ENCODE results near the gene UPK3A. TPM values are rescaled to one million over a fixed set of nuclear protein-coding genes. Genes with fewer than 3 reads are reported as not detected.
"Not testable (repeated sequence)": the region's sequence is repeated elsewhere in the genome, so short reads cannot be mapped to it uniquely, and the experiment has no call there.

UPK3A gene
- total RNA-seq, 1 donor from 2014 or later: not detected

DNA sequence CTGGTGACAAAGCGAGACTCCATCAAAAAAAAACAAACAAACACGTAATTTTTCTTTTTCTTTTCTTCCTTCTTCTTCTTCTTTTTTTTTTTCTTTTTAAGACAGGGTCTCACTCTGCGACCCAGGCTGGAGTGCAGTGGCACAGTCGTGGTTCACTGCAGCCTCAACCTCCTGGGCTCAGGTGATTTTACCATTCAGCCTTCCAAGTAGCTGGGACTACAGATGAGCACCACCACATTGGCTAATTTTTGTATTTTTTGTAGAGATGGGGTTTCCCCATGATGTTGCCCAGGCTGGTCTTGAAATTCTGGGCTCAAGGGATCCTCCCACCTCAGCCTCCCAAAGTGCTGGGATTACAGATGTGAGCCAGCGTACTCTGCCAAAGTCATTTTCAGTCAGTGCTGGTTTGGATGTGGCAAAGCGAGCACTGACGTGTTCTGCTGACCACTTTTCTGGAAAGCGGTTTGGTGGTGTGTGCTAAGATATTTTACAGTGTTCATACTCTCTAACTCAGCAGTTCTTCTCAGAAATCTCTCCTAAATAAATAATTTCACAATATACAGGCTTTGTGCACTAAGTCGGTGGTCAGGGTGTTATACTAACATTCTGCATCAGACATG lies 35.7 kb downstream of the UPK3A start:
- intact Hi-C loops (cut with micrococcal nuclease): no loop called here
- peaks cover 62% of the 10 kb centered on the region for H3K4me1 Mint-ChIP-seq (ENCODE audit: low read depth)
- H3K9me3 Mint-ChIP-seq: no peaks in the 10 kb centered on the region
- H3K36me3 Mint-ChIP-seq (ENCODE audit: low read depth): peaks cover 39% of the 10 kb centered on the region
- H3K27ac Mint-ChIP-seq: peak overlapping the region; percentile 95
- H3K4me3 Mint-ChIP-seq (ENCODE audit: low read depth): no peak overlapping the region
- H3K27me3 Mint-ChIP-seq (ENCODE audit: low read depth): no peaks in the 10 kb centered on the region
- DNase-seq (ENCODE audit: low spot score): no peak

DNA sequence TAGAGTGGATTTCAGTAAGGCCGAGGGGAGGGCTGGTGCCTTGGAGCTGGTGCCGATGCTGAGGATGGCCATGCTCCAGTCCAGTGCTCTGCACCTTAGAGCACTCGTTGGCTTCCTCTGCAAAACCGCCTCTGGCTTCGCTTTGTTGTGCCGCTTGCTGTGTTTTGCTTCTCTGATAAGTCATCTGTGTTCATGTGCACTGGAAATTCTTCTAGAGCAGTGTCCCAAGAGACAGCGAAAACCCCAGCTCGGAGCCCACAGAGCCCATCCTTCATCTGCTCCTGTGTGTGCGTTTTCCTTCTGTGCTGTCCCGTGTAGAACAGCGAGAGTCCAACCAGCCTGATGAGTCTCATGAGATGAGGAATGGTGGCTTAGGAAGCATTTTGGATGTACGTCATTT lies 37.1 kb downstream of the UPK3A start:
- H3K36me3 Mint-ChIP-seq (ENCODE audit: low read depth): peaks cover 48% of the 10 kb centered on the region
- H3K4me1 Mint-ChIP-seq (ENCODE audit: low read depth): peaks cover 51% of the 10 kb centered on the region
- DNase-seq (ENCODE audit: low spot score): no peak
- H3K4me3 Mint-ChIP-seq (ENCODE audit: low read depth): no peak overlapping the region
- no peaks in the 10 kb centered on the region for H3K27me3 Mint-ChIP-seq (ENCODE audit: low read depth)
- intact Hi-C loops (cut with micrococcal nuclease): no loop called here
- no peak overlapping the region for H3K27ac Mint-ChIP-seq
- H3K9me3 Mint-ChIP-seq: no peaks in the 10 kb centered on the region

DNA sequence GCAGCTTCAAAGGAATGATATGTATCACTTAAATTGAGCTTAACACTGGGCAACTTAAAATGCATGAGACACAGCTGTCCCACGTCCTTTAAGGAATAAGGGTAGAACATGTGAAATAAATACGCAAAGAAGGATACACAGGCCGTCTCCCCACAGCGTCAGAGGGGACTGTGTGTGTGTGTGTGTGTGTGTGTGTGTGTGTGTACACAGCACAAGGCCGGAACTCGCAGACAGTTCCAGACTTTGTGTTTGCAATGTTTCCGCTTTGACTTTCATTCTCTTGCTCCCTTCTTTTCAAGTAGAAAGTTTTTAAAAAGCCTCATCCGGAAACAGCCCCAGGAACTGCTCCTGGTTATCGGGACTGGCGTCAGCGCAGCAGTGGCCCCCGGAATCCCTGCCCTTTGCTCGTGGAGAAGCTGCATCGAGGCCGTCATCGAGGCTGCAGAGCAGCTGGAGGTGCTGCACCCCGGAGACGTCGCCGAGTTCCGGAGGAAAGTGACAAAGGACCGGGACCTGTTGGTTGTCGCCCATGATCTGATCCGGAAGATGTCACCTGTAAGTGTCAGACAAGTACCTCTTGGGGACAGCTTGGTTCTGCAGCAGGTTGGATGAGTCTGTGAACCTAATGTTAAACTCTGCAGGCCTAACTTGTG lies 38.2 kb downstream of the UPK3A start:
- Mint-ChIP-seq H3K4me3 (ENCODE audit: low read depth) (no peak overlapping the region), H3K36me3 (ENCODE audit: low read depth) (peaks cover 57% of the 10 kb centered on the region), H3K9me3 (no peaks in the 10 kb centered on the region), H3K4me1 (ENCODE audit: low read depth) (peaks cover 40% of the 10 kb centered on the region), H3K27me3 (ENCODE audit: low read depth) (no peaks in the 10 kb centered on the region), H3K27ac (peak overlapping the region; percentile 43)
- intact Hi-C loops (cut with micrococcal nuclease): no loop called here
- DNase-seq (ENCODE audit: low spot score): no peak

DNA sequence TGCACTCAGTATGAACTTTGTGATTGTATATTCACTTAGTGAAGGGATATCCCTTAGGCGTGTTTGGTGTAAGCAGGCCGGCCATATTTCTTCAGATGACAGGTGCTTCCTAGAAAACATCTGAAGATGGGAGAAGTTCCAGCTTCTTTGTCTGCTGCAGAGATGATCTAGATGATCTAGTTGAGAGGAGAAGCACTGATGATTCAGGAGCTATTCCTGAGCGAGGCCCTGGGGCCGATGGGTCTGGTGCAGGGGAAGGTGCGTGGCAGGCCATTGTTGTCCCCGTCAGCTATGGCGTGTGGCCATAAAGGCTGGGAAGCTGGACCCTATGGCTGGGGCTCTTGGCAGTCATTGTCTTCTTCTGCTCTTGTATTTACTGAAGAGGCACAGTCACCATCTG lies 38.9 kb downstream of the UPK3A start:
- Mint-ChIP-seq H3K9me3 (no peaks in the 10 kb centered on the region), H3K36me3 (ENCODE audit: low read depth) (peaks cover 59% of the 10 kb centered on the region), H3K27ac (peak overlapping the region; percentile 5), H3K4me3 (ENCODE audit: low read depth) (no peak overlapping the region), H3K4me1 (ENCODE audit: low read depth) (peaks cover 34% of the 10 kb centered on the region), H3K27me3 (ENCODE audit: low read depth) (no peaks in the 10 kb centered on the region)
- no peak for DNase-seq (ENCODE audit: low spot score)
- intact Hi-C loops (cut with micrococcal nuclease): no loop called here

DNA sequence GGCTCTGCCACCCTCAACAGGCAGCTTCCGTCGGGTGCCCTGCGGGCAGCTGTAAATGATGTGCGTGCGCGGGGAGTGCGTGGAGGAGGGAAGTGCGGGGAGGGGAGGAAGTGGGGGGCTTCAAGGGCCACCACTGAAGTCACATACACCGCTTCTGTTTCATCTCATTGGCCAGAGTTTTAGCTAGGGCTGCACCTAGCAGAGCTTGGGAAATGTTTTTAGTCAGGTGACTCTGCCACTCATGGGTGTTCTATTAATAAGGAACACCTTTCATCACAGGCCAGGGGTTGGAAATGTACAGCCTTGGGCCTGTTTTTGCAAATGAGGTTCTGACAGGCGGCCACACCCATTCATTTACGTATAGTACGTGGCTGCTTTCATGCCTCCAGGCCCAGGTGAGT lies 39.6 kb downstream of the UPK3A start:
- Mint-ChIP-seq H3K4me1 (ENCODE audit: low read depth) (peaks cover 32% of the 10 kb centered on the region), H3K4me3 (ENCODE audit: low read depth) (no peak overlapping the region), H3K36me3 (ENCODE audit: low read depth) (peaks cover 65% of the 10 kb centered on the region), H3K27ac (no peak overlapping the region), H3K9me3 (no peaks in the 10 kb centered on the region), H3K27me3 (ENCODE audit: low read depth) (no peaks in the 10 kb centered on the region)
- intact Hi-C loops (cut with micrococcal nuclease): no loop called here
- DNase-seq (ENCODE audit: low spot score): no peak

DNA sequence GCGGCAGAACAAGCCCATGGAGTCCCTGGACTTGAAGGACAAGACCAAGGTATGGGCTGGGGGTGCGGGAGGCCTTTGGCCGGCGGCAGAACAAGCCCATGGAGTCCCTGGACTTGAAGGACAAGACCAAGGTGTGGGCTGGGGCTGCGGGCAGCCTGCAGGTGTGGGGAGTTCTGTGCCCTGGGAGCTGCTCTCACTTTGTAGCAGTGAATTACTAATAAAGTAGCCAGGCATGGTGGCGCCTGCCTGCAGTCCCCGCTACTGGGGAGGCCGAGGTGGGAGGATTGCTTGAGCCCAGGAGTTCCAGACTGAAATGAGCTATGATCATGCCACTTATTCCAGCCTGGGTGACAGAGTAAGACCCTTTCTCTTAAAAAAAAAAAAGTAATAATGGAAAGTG lies 43.5 kb downstream of the UPK3A start:
- H3K9me3 Mint-ChIP-seq; intact Hi-C loops (cut with micrococcal nuclease); H3K27me3 Mint-ChIP-seq (ENCODE audit: low read depth); H3K27ac Mint-ChIP-seq; DNase-seq (ENCODE audit: low spot score); H3K4me3 Mint-ChIP-seq (ENCODE audit: low read depth): not testable (repeated sequence)
- Mint-ChIP-seq H3K4me1 (ENCODE audit: low read depth) (peaks cover 11% of the 10 kb centered on the region), H3K36me3 (ENCODE audit: low read depth) (peaks cover 66% of the 10 kb centered on the region)

DNA sequence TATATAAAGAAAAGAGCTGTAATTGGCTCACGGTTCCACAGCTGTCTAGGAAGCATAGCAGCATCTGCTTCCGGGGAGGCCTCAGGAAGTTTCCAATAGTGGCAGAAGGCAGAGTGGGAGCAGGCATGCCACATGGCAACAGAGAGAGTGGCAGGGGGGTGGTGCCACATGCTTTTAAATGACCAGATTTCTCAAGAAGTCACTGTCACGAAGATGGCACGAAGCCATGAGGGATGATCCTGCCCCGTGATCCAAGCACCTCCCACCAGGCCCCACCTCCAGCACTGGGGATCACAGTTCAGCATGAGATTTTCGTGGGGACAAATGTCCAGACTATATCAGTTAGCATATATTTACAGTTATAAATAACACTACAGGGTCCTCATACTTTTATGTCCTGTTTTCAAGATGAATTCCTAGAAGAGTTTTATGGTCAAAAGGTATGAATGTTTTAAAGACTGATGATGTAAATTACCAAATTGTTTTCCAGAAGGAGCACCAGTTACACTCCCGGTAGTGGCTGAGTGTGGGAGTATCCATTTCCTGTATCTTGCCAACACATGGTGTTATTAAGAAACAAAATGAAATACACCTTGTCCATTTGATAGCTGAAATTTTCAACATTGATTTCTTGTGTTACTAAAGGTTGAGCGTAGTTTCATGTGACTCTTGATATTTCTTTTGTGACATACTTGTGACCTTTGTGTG lies 44.2 kb downstream of the UPK3A start:
- Mint-ChIP-seq H3K27ac (peak overlapping the region; percentile 78), H3K4me1 (ENCODE audit: low read depth) (peaks cover 10% of the 10 kb centered on the region), H3K27me3 (ENCODE audit: low read depth) (no peaks in the 10 kb centered on the region), H3K9me3 (no peaks in the 10 kb centered on the region), H3K36me3 (ENCODE audit: low read depth) (peaks cover 60% of the 10 kb centered on the region), H3K4me3 (ENCODE audit: low read depth) (no peak overlapping the region)
- DNase-seq (ENCODE audit: low spot score): no peak
- intact Hi-C loops (cut with micrococcal nuclease): no loop called here

DNA sequence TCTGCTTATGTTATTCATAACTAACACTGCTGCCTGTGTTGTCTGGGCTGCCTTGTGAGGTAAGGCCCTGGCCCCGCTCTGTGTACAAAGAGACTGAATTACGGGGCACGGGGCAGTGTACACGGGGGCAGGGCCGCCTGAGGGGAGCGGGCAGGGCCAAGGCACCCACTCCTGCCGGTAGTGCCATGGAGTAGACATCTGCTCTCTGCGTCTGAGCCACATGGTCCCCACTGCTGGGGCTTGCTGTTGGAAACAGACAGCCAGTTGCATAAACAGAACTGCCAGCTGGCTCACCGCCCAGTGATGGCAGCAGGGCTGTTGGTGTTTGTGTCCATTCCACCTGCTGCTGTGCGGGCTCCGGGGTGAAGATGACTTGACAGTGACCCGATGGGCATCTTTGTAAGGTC lies 44.8 kb downstream of the UPK3A start:
- peaks cover 60% of the 10 kb centered on the region for H3K36me3 Mint-ChIP-seq (ENCODE audit: low read depth)
- peak overlapping the region; percentile 78 for H3K27ac Mint-ChIP-seq
- no peak overlapping the region for H3K4me3 Mint-ChIP-seq (ENCODE audit: low read depth)

DNA sequence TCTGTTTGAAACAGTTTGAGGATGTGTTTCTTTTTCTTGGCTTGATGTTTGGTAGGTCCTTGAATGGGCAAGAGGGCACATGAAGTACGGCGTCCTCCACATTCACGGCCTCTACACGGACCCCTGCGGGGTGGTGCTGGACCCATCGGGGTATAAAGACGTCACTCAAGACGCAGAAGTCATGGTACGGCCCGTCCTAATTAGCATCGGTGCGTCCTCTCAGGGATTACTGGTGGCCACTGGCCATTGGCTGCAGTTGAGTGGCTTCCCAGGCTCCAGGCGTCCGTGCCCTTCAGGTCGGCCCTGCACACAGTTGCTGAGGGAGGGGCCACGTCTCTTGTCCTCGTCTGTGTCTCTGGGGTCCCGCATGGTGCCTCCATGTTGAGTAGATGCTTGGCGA lies 45.8 kb downstream of the UPK3A start:
- no peak overlapping the region for H3K27ac Mint-ChIP-seq
- no peak overlapping the region for H3K4me3 Mint-ChIP-seq (ENCODE audit: low read depth)
- no peaks in the 10 kb centered on the region for H3K27me3 Mint-ChIP-seq (ENCODE audit: low read depth)
- H3K36me3 Mint-ChIP-seq (ENCODE audit: low read depth): peaks cover 60% of the 10 kb centered on the region
- no peaks in the 10 kb centered on the region for H3K9me3 Mint-ChIP-seq
- H3K4me1 Mint-ChIP-seq (ENCODE audit: low read depth): peaks cover 17% of the 10 kb centered on the region
- no peak for DNase-seq (ENCODE audit: low spot score)
- intact Hi-C loops (cut with micrococcal nuclease): no loop called here

More for the DNA sequence above, 44.8 kb downstream of the UPK3A start:
- intact Hi-C loops (cut with micrococcal nuclease): no loop called here
- no peak for DNase-seq (ENCODE audit: low spot score)
- Mint-ChIP-seq H3K4me1 (ENCODE audit: low read depth) (peaks cover 15% of the 10 kb centered on the region), H3K27me3 (ENCODE audit: low read depth) (no peaks in the 10 kb centered on the region), H3K9me3 (no peaks in the 10 kb centered on the region)

DNA sequence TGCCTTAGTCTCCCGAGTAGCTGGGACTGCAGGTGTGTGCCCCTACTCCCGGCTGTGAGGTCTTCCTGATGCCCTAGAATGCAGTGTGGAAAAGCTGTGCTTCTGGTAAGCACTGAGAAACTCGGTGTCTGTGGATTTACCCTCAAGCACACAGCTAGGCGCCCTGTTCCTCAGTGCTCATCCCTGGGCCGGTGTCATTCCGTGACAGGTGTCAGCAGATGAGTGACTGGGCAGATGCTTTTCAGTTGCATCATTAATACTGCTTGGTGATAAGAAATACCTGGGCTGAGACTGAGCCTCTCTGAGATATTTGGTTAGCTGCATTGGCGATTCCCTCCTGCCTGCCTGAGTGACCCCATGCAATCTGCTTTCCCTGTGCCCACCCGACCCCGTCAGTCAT lies 46.7 kb downstream of the UPK3A start:
- H3K27ac Mint-ChIP-seq: no peak overlapping the region
- no peak overlapping the region for H3K4me3 Mint-ChIP-seq (ENCODE audit: low read depth)
- H3K4me1 Mint-ChIP-seq (ENCODE audit: low read depth): peaks cover 17% of the 10 kb centered on the region
- no peaks in the 10 kb centered on the region for H3K9me3 Mint-ChIP-seq
- H3K27me3 Mint-ChIP-seq (ENCODE audit: low read depth): no peaks in the 10 kb centered on the region
- H3K36me3 Mint-ChIP-seq (ENCODE audit: low read depth): peaks cover 61% of the 10 kb centered on the region
- intact Hi-C loops (cut with micrococcal nuclease): no loop called here
- no peak for DNase-seq (ENCODE audit: low spot score)

DNA sequence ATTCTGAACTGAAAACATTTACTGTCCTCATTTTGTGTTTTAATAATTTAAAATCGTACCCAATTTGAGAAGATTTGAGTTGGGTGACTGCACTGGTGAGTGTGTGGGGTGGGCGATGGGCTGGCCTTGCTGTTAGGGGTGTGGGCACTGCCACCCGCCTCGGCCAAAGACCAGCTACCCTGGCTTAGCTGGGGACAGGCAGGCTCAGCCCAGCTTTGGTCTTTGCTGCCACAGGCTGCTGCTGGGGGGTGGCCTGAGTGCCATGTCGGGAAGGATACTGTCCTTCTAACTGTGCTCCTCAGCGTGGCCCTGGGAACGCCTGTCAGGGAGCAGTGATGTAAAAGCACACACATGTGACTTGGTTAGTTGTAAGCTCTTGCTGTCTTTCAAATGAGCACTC lies 47.3 kb downstream of the UPK3A start:
- Mint-ChIP-seq H3K4me1 (ENCODE audit: low read depth) (peaks cover 17% of the 10 kb centered on the region), H3K27ac (no peak overlapping the region), H3K4me3 (ENCODE audit: low read depth) (no peak overlapping the region), H3K36me3 (ENCODE audit: low read depth) (peaks cover 65% of the 10 kb centered on the region), H3K9me3 (no peaks in the 10 kb centered on the region), H3K27me3 (ENCODE audit: low read depth) (no peaks in the 10 kb centered on the region)
- intact Hi-C loops (cut with micrococcal nuclease): no loop called here
- DNase-seq (ENCODE audit: low spot score): no peak

DNA sequence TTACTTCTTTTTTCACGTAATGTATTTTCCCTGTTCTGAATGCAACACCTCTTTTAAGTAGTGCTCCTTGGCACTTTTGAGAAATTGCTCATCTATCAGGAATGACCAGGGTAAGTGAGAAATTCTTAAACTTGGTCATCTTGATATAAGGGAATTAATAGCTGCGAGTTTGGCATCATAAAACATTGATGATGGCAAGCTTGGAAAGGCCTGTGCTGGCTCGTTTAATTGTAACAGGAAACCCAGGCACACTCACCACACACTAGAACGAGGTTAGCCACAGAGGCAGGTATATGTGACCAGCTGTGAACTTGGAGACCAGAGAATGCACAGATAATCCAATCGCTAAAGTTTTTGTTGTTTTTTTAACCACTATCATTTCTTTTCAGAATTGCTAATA lies 49.3 kb downstream of the UPK3A start:
- Mint-ChIP-seq H3K4me3 (ENCODE audit: low read depth) (no peak overlapping the region), H3K27ac (no peak overlapping the region), H3K27me3 (ENCODE audit: low read depth) (no peaks in the 10 kb centered on the region), H3K4me1 (ENCODE audit: low read depth) (peaks cover 13% of the 10 kb centered on the region), H3K36me3 (ENCODE audit: low read depth) (peaks cover 71% of the 10 kb centered on the region), H3K9me3 (no peaks in the 10 kb centered on the region)
- intact Hi-C loops (cut with micrococcal nuclease): no loop called here
- DNase-seq (ENCODE audit: low spot score): no peak

DNA sequence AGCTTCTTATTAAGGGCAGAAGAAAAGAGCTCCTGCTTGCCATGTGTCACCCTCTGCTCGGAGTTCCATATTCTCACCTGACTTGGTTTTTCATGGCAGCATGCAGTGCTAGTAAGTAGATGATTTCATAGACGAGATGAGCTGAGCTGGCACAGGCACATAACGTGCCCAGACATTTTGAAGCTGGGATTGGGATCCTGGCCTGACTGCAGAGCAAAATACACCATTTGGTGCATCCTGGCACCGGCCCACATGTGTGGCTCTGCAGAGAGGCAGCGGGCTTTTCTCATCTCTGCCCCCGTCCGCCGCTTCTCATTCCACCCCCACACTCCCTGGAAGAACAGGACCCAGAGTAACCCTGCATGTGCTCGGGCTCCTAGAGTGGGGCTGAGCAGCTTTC lies 49.8 kb downstream of the UPK3A start:
- DNase-seq (ENCODE audit: low spot score): no peak
- Mint-ChIP-seq H3K27me3 (ENCODE audit: low read depth) (no peaks in the 10 kb centered on the region), H3K4me1 (ENCODE audit: low read depth) (peaks cover 11% of the 10 kb centered on the region), H3K27ac (no peak overlapping the region), H3K4me3 (ENCODE audit: low read depth) (no peak overlapping the region), H3K36me3 (ENCODE audit: low read depth) (peaks cover 70% of the 10 kb centered on the region), H3K9me3 (no peaks in the 10 kb centered on the region)
- intact Hi-C loops (cut with micrococcal nuclease): no loop called here
